ENCODE measurements around the gene SLC48A1.
"Not testable (repeated sequence)": the region's sequence is repeated elsewhere in the genome, so short reads cannot be mapped to it uniquely, and the experiment has no call there.

SLC48A1 gene

GRCh38 chr12:47795121-47795813, 22.2 kb downstream of the SLC48A1 start:
- DNase-seq: no peak

- no peak for DNase-seq
These were observed 22.9 kb downstream of the SLC48A1 start for GRCh38 chr12:47795814-47796411.

- peak in 4 of 6 experiments; percentile 25 to 50 (median 38) for DNase-seq
These were observed 24.4 kb downstream of the SLC48A1 start for GRCh38 chr12:47797441-47797840.

GRCh38 chr12:47798382-47798948, 25.4 kb downstream of the SLC48A1 start:
- DNase-seq: no peak

- no peak for DNase-seq
These were observed 26.4 kb downstream of the SLC48A1 start for GRCh38 chr12:47799357-47799955.

- DNase-seq: no peak
These were observed 27.5 kb downstream of the SLC48A1 start for GRCh38 chr12:47800582-47800981.

GRCh38 chr12:47801170-47801903, 28.3 kb downstream of the SLC48A1 start:
- no peak for DNase-seq

- no peak for DNase-seq
These were observed 28.8 kb downstream of the SLC48A1 start for GRCh38 chr12:47801904-47802246.

- peak in 1 of 6 experiments; percentile 20 for DNase-seq
These were observed 29.3 kb downstream of the SLC48A1 start for GRCh38 chr12:47802312-47802711.

GRCh38 chr12:47803191-47803875, 30.3 kb downstream of the SLC48A1 start:
- no peak for DNase-seq

GRCh38 chr12:47804171-47804570, 31.1 kb downstream of the SLC48A1 start:
- no peak for DNase-seq

GRCh38 chr12:47805417-47805816, 32.4 kb downstream of the SLC48A1 start:
- no peak for DNase-seq

GRCh38 chr12:47807338-47807737, 34.3 kb downstream of the SLC48A1 start:
- no peak for DNase-seq

GRCh38 chr12:47808050-47808449, 35.0 kb downstream of the SLC48A1 start:
- DNase-seq: peak; percentile 53 to 77 (median 74)

GRCh38 chr12:47808574-47809365, 35.7 kb downstream of the SLC48A1 start:
- peak in 3 of 6 experiments; percentile 19 to 49 (median 32) for DNase-seq

- not testable (repeated sequence) for DNase-seq
These were observed 36.5 kb downstream of the SLC48A1 start for GRCh38 chr12:47809518-47809917.

- no peak for DNase-seq
These were observed 38.0 kb downstream of the SLC48A1 start for GRCh38 chr12:47811072-47811396.

- DNase-seq: no peak
These were observed 38.8 kb downstream of the SLC48A1 start for GRCh38 chr12:47811581-47812484.

- DNase-seq: peak; percentile 89 to 92 (median 92)
These were observed 39.9 kb downstream of the SLC48A1 start for GRCh38 chr12:47812797-47813510.
